Measurements from ENCODE around the gene CHADL. TPM values are rescaled to one million over a fixed set of nuclear protein-coding genes. Genes with fewer than 3 reads are reported as not detected.

Gene CHADL
- polyA plus RNA-seq, 1 donor (not counting 4 experiments of a cell fraction or from before 2014, with no cell fraction given): 0.16 TPM

DNA sequence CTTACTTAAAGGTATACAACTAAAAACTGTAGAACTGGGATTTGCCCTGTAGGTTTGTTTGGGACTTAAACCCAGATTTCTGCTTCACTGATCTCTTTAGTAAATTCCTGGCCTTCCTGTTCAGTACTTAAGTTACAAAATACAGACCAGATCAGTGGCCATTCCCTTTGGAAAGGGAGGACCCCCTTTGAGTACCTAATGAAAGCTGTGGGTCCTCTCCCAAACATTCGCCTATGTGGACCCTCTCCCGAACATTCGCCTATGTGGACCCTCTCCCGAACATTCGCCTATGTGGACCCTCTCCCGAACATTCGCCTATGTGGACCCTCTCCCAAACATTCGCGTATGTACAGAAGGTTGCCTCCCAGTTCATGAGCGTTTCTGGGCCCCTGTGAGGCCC lies 25.3 kb downstream of the CHADL start:
- H3K79me2 ChIP-seq (ENCODE audit: control insufficient read depth, insufficient read depth, low read length): no peaks in the 10 kb centered on the region
- no peaks in the 10 kb centered on the region for H3K9me3 ChIP-seq (ENCODE audit: control insufficient read depth, low read depth, low read length)
- FAIRE-seq: no peak
- no peaks in the 10 kb centered on the region for H3K27me3 ChIP-seq (ENCODE audit: control insufficient read depth, extremely low read depth, insufficient read depth, low read length)
- no peak overlapping the region for H3K9ac ChIP-seq (ENCODE audit: control insufficient read depth, extremely low read depth, insufficient read depth, low read length)
- H3K4me2 ChIP-seq (ENCODE audit: control insufficient read depth, extremely low read depth, insufficient read depth, low read depth, low read length): no peak overlapping the region
- no peak for DNase-seq (ENCODE audit: low read depth, low spot score)
- H3K9me1 ChIP-seq (ENCODE audit: control insufficient read depth, extremely low read depth, insufficient read depth, low read length): no peaks in the 10 kb centered on the region
- no peak for TF ChIP-seq EZH2 (IDR thresholded peaks at IDR 0.05; ENCODE audit: low read length)
- TF ChIP-seq CTCF (optimal IDR thresholded peaks at IDR 0.05 in 1 of 3, IDR thresholded peaks at IDR 0.05 in 1 of 3, conservative IDR thresholded peaks at IDR 0.05 in 1 of 3; ENCODE audit: extremely low read depth in 1 of 3, insufficient read depth in 2 of 3, low read length in 3 of 3): no peak
- no peak overlapping the region for H3K27ac ChIP-seq (ENCODE audit: control insufficient read depth, insufficient read depth, low read length)
- dilution Hi-C loops (cut with MboI; ENCODE audit: extremely low pct_ligation_motif_present, low sequenced_read_pairs): no loop called here
- H3K36me3 ChIP-seq (ENCODE audit: control insufficient read depth in 2 of 2, extremely low read depth in 1 of 2, insufficient read depth in 2 of 2, low read length in 2 of 2): peaks cover 13 to 21% of the 10 kb centered on the region in 2 experiments
- no peak overlapping the region for H2AFZ ChIP-seq (ENCODE audit: control insufficient read depth, low read length)
- no peaks in the 10 kb centered on the region for H4K20me1 ChIP-seq (ENCODE audit: control insufficient read depth, extremely low read depth, insufficient read depth, low read length)
- no peak overlapping the region for H3K4me3 ChIP-seq (ENCODE audit: control insufficient read depth in 2 of 3, extremely low read depth in 1 of 3, insufficient read depth in 2 of 3, low read depth in 1 of 3, low read length in 3 of 3)
- H3K4me1 ChIP-seq (ENCODE audit: control insufficient read depth, extremely low read depth, insufficient read depth, low read length): peaks cover 18% of the 10 kb centered on the region

GRCh38 chr22:41206719-41207118 lies 34.0 kb downstream of the CHADL start:
- Histone ChIP-seq H3K4me3 (ENCODE audit: control insufficient read depth in 2 of 3, extremely low read depth in 1 of 3, insufficient read depth in 2 of 3, low read depth in 1 of 3, low read length in 3 of 3) (no peak overlapping the region), H3K4me2 (ENCODE audit: control insufficient read depth, extremely low read depth, insufficient read depth, low read depth, low read length) (no peak overlapping the region), H4K20me1 (ENCODE audit: control insufficient read depth, extremely low read depth, insufficient read depth, low read length) (no peaks in the 10 kb centered on the region), H3K9me3 (ENCODE audit: control insufficient read depth, low read depth, low read length) (no peaks in the 10 kb centered on the region), H3K27me3 (ENCODE audit: control insufficient read depth, extremely low read depth, insufficient read depth, low read length) (no peaks in the 10 kb centered on the region), H2AFZ (ENCODE audit: control insufficient read depth, low read length) (no peak overlapping the region), H3K79me2 (ENCODE audit: control insufficient read depth, insufficient read depth, low read length) (peaks cover 25% of the 10 kb centered on the region), H3K9me1 (ENCODE audit: control insufficient read depth, extremely low read depth, insufficient read depth, low read length) (no peaks in the 10 kb centered on the region), H3K4me1 (ENCODE audit: control insufficient read depth, extremely low read depth, insufficient read depth, low read length) (peaks cover 9% of the 10 kb centered on the region), H3K36me3 (ENCODE audit: control insufficient read depth in 2 of 2, extremely low read depth in 1 of 2, insufficient read depth in 2 of 2, low read length in 2 of 2) (peaks cover 3 to 13% of the 10 kb centered on the region in 2 experiments), H3K27ac (ENCODE audit: control insufficient read depth, insufficient read depth, low read length) (no peak overlapping the region), H3K9ac (ENCODE audit: control insufficient read depth, extremely low read depth, insufficient read depth, low read length) (no peak overlapping the region)
- no peak for TF ChIP-seq CTCF (optimal IDR thresholded peaks at IDR 0.05 in 1 of 3, IDR thresholded peaks at IDR 0.05 in 1 of 3, conservative IDR thresholded peaks at IDR 0.05 in 1 of 3; ENCODE audit: extremely low read depth in 1 of 3, insufficient read depth in 2 of 3, low read length in 3 of 3)
- TF ChIP-seq EZH2 (IDR thresholded peaks at IDR 0.05; ENCODE audit: low read length): no peak
- FAIRE-seq: no peak
- DNase-seq (ENCODE audit: low read depth, low spot score): no peak
- dilution Hi-C loops (cut with MboI; ENCODE audit: extremely low pct_ligation_motif_present, low sequenced_read_pairs): no loop called here
